Liver (tissue), 9 donors: ENCODE results near the gene MYO9A. TPM values are rescaled to one million over a fixed set of nuclear protein-coding genes. Genes with fewer than 3 reads are reported as not detected.

ENCODE experiments used
- DNase-seq: peaks from one replicate; pipeline ENCODE4 v3.0.0-alpha.2; 2017; ENCODE audit warnings: low spot score
- H3K27ac ChIP-seq, 2 donors: one replicate each; pipeline ENCODE4 v1.7.0; 2013; ENCODE audit warnings: inconsistent platforms in 2 of 2, low read length in 2 of 2, control low read depth in 1 of 2, low read depth in 1 of 2, mild to moderate bottlenecking in 1 of 2
- H3K27me3 ChIP-seq, 4 donors: one replicate each; pipeline versions ENCODE4 v1.6.1 to v1.7.0; 2013; ENCODE audit warnings: low read length in 3 of 4, inconsistent platforms in 1 of 4, mild to moderate bottlenecking in 1 of 4, moderate library complexity in 1 of 4; ENCODE audit not compliant: control insufficient read depth in 4 of 4, insufficient read depth in 4 of 4
- H3K36me3 ChIP-seq, 4 donors: one replicate each; pipeline versions ENCODE4 v1.6.1 to v1.7.0; 2013; ENCODE audit warnings: low read length in 3 of 4, mild to moderate bottlenecking in 3 of 4, low read depth in 1 of 4, moderate library complexity in 1 of 4; ENCODE audit not compliant: control insufficient read depth in 4 of 4, insufficient read depth in 3 of 4
- H3K4me1 ChIP-seq, 4 donors: one replicate each; pipeline versions ENCODE4 v1.6.1 to v1.7.0; 2013; ENCODE audit warnings: low read length in 3 of 4, mild to moderate bottlenecking in 3 of 4, moderate library complexity in 1 of 4; ENCODE audit not compliant: control insufficient read depth in 4 of 4, insufficient read depth in 4 of 4
- H3K4me3 ChIP-seq, 3 donors: one replicate each; pipeline versions ENCODE4 v1.6.1 to v1.7.0; 2013; ENCODE audit warnings: low read length in 3 of 3, control low read depth in 1 of 3, low read depth in 1 of 3, mild to moderate bottlenecking in 1 of 3
- H3K9ac ChIP-seq, 2 donors: one replicate each; pipeline ENCODE4 v1.7.0; 2013; ENCODE audit warnings: low read length in 2 of 2, mild to moderate bottlenecking in 2 of 2, moderate library complexity in 2 of 2, control low read depth in 1 of 2, low read depth in 1 of 2
- H3K9me3 ChIP-seq, 4 donors: one replicate each; pipeline versions ENCODE4 v1.6.1 to v1.7.0; 2013; ENCODE audit warnings: low read length in 3 of 4; ENCODE audit not compliant: control insufficient read depth in 4 of 4
- ATF3 ChIP-seq: IDR thresholded peaks from 2 replicates; pipeline ENCODE4 v1.6.1; 2016; ENCODE audit warnings: antibody characterized with exemption
- CTCF ChIP-seq: fragments of 150-350 bp; IDR thresholded peaks from 2 replicates; pipeline ENCODE4 v1.5.1; 2017; ENCODE audit warnings: improper control_type of control experiment, low read depth, low read length; ENCODE audit not compliant: missing input control
- EGR1 ChIP-seq, 2 donors: IDR thresholded peaks; 2 replicates each; pipeline ENCODE4 v1.6.1; 2016 to 2018; ENCODE audit warnings: antibody characterized with exemption in 2 of 2, low read depth in 2 of 2
- FOXA1 ChIP-seq: IDR thresholded peaks from 2 replicates; pipeline ENCODE4 v1.6.1; 2016; ENCODE audit warnings: antibody characterized with exemption
- FOXA2 ChIP-seq: IDR thresholded peaks from 2 replicates; pipeline ENCODE4 v1.6.1; 2016; ENCODE audit warnings: antibody characterized with exemption
- GABPA ChIP-seq, 2 donors: IDR thresholded peaks in 1 of 2; conservative IDR thresholded peaks in 1 of 2; 2 replicates each; pipeline ENCODE4 v1.6.1; 2016; ENCODE audit warnings: antibody characterized with exemption in 2 of 2, mild to moderate bottlenecking in 1 of 2, moderate library complexity in 1 of 2
- HNF4A ChIP-seq, 2 donors: conservative IDR thresholded peaks; 2 replicates each; pipeline ENCODE4 v1.6.1; 2016; ENCODE audit warnings: antibody characterized with exemption in 2 of 2, mild to moderate bottlenecking in 2 of 2
- HNF4G ChIP-seq: IDR thresholded peaks from 2 replicates; pipeline ENCODE4 v1.6.1; 2016; ENCODE audit warnings: antibody characterized with exemption
- JUND ChIP-seq, 2 donors: IDR thresholded peaks; 2 replicates each; pipeline ENCODE4 v1.6.1; 2016; ENCODE audit warnings: antibody characterized with exemption in 2 of 2
- MAX ChIP-seq: IDR thresholded peaks from 2 replicates; pipeline ENCODE4 v1.6.1; 2016; ENCODE audit warnings: antibody characterized with exemption
- NR2F2 ChIP-seq: IDR thresholded peaks from 2 replicates; pipeline ENCODE4 v1.6.1; 2016; ENCODE audit warnings: antibody characterized with exemption
- RAD21 ChIP-seq, 2 donors: IDR thresholded peaks; 2 replicates each; pipeline ENCODE4 v1.6.1; 2016; ENCODE audit warnings: antibody characterized with exemption in 2 of 2, mild to moderate bottlenecking in 2 of 2
- REST ChIP-seq: IDR thresholded peaks from 2 replicates; pipeline ENCODE4 v1.6.1; 2016; ENCODE audit warnings: antibody characterized with exemption, mild to moderate bottlenecking
- RXRA ChIP-seq, 2 donors: IDR thresholded peaks; 2 replicates each; pipeline ENCODE4 v1.6.1; 2017 to 2018; ENCODE audit warnings: antibody characterized with exemption in 2 of 2, mild to moderate bottlenecking in 1 of 2
- SP1 ChIP-seq: IDR thresholded peaks from 2 replicates; pipeline ENCODE4 v1.6.1; 2018; ENCODE audit warnings: antibody characterized with exemption, mild to moderate bottlenecking
- TAF1 ChIP-seq: conservative IDR thresholded peaks from 2 replicates; pipeline ENCODE4 v1.6.1; 2016; ENCODE audit warnings: antibody characterized with exemption, mild to moderate bottlenecking
- YY1 ChIP-seq: IDR thresholded peaks from 2 replicates; pipeline ENCODE4 v1.6.1; 2016; ENCODE audit warnings: antibody characterized with exemption, mild to moderate bottlenecking
- ZBTB33 ChIP-seq: IDR thresholded peaks from 2 replicates; pipeline ENCODE4 v1.6.1; 2016; ENCODE audit warnings: antibody characterized with exemption
- polyA plus RNA-seq, 2 donors: library from polyadenylated mRNA; stranded (reverse) in 1 of 2; unstranded in 1 of 2; fragments of 200-250 nt in 1 of 2; fragments of >200 nt in 1 of 2; fragmentation: Nextera tagmentation in 1 of 2; extraction: Ambion mirVana in 1 of 2; gene quantifications; one replicate each; pipeline versions ENCODE4 v1.2.1 to v1.2.3, GENCODE V29; 2013 to 2015
- total RNA-seq, 2 donors: library from RNA; depleted of rRNA; stranded (reverse); fragments of >200 nt; gene quantifications; one replicate each; pipeline ENCODE4 v1.2.3, GENCODE V29; 2014
- donor health status: healthy.
- donor health status: healthy.
- donor health status: healthy.
- donor health status: healthy.
- donor health status: healthy.

MYO9A gene
- total and polyA plus RNA-seq, 4 donors = 1.4 to 14.9 (median 8.4) TPM

GRCh38 chr15:72063186-72063585 lies 54.8 kb downstream of the MYO9A start:
- no peak for TF ChIP-seq YY1
- TF ChIP-seq HNF4A (conservative IDR thresholded peaks at IDR 0.05) = no peak
- TF ChIP-seq SP1 = no peak
- TF ChIP-seq MAX = no peak
- TF ChIP-seq RAD21 (IDR thresholded peaks at IDR 0.05) = no peak
- no peak for TF ChIP-seq REST
- TF ChIP-seq TAF1 = no peak

GRCh38 chr15:72062319-72062718 lies 55.6 kb downstream of the MYO9A start:
- no peak for TF ChIP-seq RAD21 (IDR thresholded peaks at IDR 0.05)
- no peak for TF ChIP-seq CTCF
- TF ChIP-seq YY1 = no peak
- no peak for TF ChIP-seq FOXA1
- TF ChIP-seq TAF1 = no peak
- TF ChIP-seq JUND (IDR thresholded peaks at IDR 0.05) = no peak
- no peak for TF ChIP-seq REST
- TF ChIP-seq ATF3 = no peak
- no peak for TF ChIP-seq RXRA (IDR thresholded peaks at IDR 0.05)
- no peak for TF ChIP-seq HNF4G
- no peak for TF ChIP-seq SP1
- TF ChIP-seq FOXA2 = no peak
- no peak for TF ChIP-seq EGR1 (IDR thresholded peaks at IDR 0.05; ENCODE audit: low read depth in 2 of 2)
- TF ChIP-seq HNF4A (conservative IDR thresholded peaks at IDR 0.05) = no peak
- no peak for TF ChIP-seq GABPA (IDR thresholded peaks at IDR 0.05 in 1 of 2, conservative IDR thresholded peaks at IDR 0.05 in 1 of 2)
- TF ChIP-seq NR2F2 = no peak
- TF ChIP-seq MAX = no peak
- TF ChIP-seq ZBTB33 = no peak
- no peaks in the 10 kb centered on the region for H3K9me3 ChIP-seq
- H3K36me3 ChIP-seq = no peaks in the 10 kb centered on the region
- H3K4me1 ChIP-seq = peaks cover 0 to 6% (median 1%) of the 10 kb centered on the region in 4 donors
- no peak overlapping the region for H3K9ac ChIP-seq
- no peak for DNase-seq
- no peak overlapping the region for H3K27ac ChIP-seq
- H3K27me3 ChIP-seq = no peaks in the 10 kb centered on the region
- H3K4me3 ChIP-seq = no peak overlapping the region

More at GRCh38 chr15:72063186-72063585, 54.8 kb downstream of the MYO9A start:
- H3K9me3 ChIP-seq = no peaks in the 10 kb centered on the region
- no peak overlapping the region for H3K9ac ChIP-seq
- H3K4me3 ChIP-seq = no peak overlapping the region
- H3K27ac ChIP-seq = no peak overlapping the region
- no peaks in the 10 kb centered on the region for H3K36me3 ChIP-seq
- DNase-seq = no peak
- H3K4me1 ChIP-seq = no peaks in the 10 kb centered on the region
- no peaks in the 10 kb centered on the region for H3K27me3 ChIP-seq
